Esophagus (tissue), 2 donors: ENCODE data around the gene TPO. TPM values are rescaled to one million over a fixed set of nuclear protein-coding genes. Genes with fewer than 3 reads are reported as not detected.
"Not testable (repeated sequence)": the region's sequence is repeated elsewhere in the genome, so short reads cannot be mapped to it uniquely, and the experiment has no call there.

Experiments
- H3K27ac ChIP-seq, 2 donors: one replicate each; pipeline ENCODE4 v1.5.1; 2013; ENCODE audit warnings: low read depth in 2 of 2, mild to moderate bottlenecking in 2 of 2, inconsistent platforms in 1 of 2, low read length in 1 of 2, moderate library complexity in 1 of 2
- H3K27me3 ChIP-seq, 2 donors: one replicate each; pipeline ENCODE4 v1.6.1; 2013; ENCODE audit warnings: low read length in 2 of 2, control low read depth in 1 of 2, mild to moderate bottlenecking in 1 of 2; ENCODE audit not compliant: insufficient read depth in 2 of 2, control insufficient read depth in 1 of 2
- H3K36me3 ChIP-seq, 2 donors: one replicate each; pipeline ENCODE4 v1.6.1; 2013; ENCODE audit warnings: low read length in 1 of 2; ENCODE audit not compliant: control insufficient read depth in 2 of 2, insufficient read depth in 2 of 2
- H3K4me1 ChIP-seq, 2 donors: one replicate each; pipeline ENCODE4 v1.6.1; 2013; ENCODE audit warnings: low read length in 1 of 2; ENCODE audit not compliant: control insufficient read depth in 2 of 2, insufficient read depth in 2 of 2
- H3K4me3 ChIP-seq, 2 donors: one replicate each; pipeline ENCODE4 v1.5.1; 2013; ENCODE audit warnings: low read length in 2 of 2, mild to moderate bottlenecking in 2 of 2, low read depth in 1 of 2, moderate library complexity in 1 of 2
- H3K9me3 ChIP-seq, 2 donors: one replicate each; pipeline ENCODE4 v1.6.1; 2013; ENCODE audit warnings: mild to moderate bottlenecking in 2 of 2, low read depth in 1 of 2, low read length in 1 of 2, moderate library complexity in 1 of 2; ENCODE audit not compliant: control insufficient read depth in 2 of 2, insufficient read depth in 1 of 2
- WGBS, 2 donors: extraction: QIAGEN DNeasy Blood & Tissue Kit; methylation state at CpG; one replicate each; pipeline ENCODE4 v1.1.7; 2013; 5-methylcytosine and 5-hydroxymethylcytosine counted together
- polyA plus RNA-seq, 2 donors: library from polyadenylated mRNA; stranded (reverse); fragments of 200-250 nt; gene quantifications; one replicate each; pipeline ENCODE4 v1.2.3, GENCODE V29; 2013
- donor health status: healthy with polysubstance abuse.
- donor health status: Bipolar disorder and iron deficiency.

Gene TPO
- polyA plus RNA-seq, 2 donors = 1.3 to 1.5 TPM

GRCh38 chr2:1515986-1516797 lies 102.9 kb downstream of the TPO start:
- WGBS, 2 donors = 85 to 87% methylated on average over 23 of the region's 23 CpGs
- Histone ChIP-seq H3K27ac (no peak overlapping the region), H3K9me3 (no peaks in the 10 kb centered on the region), H3K4me1 (peaks cover 2 to 4% of the 10 kb centered on the region in 2 donors), H3K4me3 (no peak overlapping the region), H3K36me3 (no peaks in the 10 kb centered on the region), H3K27me3 (no peaks in the 10 kb centered on the region)

DNA sequence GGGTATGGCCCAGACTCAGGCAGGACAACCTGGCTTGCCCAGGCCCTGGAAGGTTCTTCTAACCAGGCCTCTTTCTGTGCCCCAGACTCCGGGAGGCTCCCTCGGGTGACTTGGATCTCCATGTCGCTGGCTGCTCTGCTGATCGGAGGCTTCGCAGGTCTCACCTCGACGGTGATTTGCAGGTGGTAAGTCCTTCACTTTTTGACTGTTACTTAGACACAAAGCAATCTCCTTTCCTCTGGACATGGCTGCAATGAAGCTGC lies 103.5 kb downstream of the TPO start:
- Histone ChIP-seq H3K27me3 (no peaks in the 10 kb centered on the region), H3K9me3 (no peaks in the 10 kb centered on the region), H3K27ac (no peak overlapping the region), H3K4me1 (peaks cover 2 to 4% of the 10 kb centered on the region in 2 donors), H3K36me3 (no peaks in the 10 kb centered on the region), H3K4me3 (no peak overlapping the region)
- 94% methylated on average over 7 of the region's 7 CpGs for WGBS, 2 donors

GRCh38 chr2:1517291-1517690 lies 104.0 kb downstream of the TPO start:
- not testable (repeated sequence) for H3K27ac ChIP-seq, H3K9me3 ChIP-seq, H3K4me1 ChIP-seq, H3K36me3 ChIP-seq, H3K27me3 ChIP-seq, H3K4me3 ChIP-seq
- 75 to 80% methylated on average over 5 of the region's 5 CpGs for WGBS, 2 donors

- H3K4me1 ChIP-seq = peaks cover 2 to 4% of the 10 kb centered on the region in 2 donors
- 95 to 96% methylated on average over 5 of the region's 5 CpGs for WGBS, 2 donors
- no peaks in the 10 kb centered on the region for H3K27me3 ChIP-seq
- H3K9me3 ChIP-seq = no peaks in the 10 kb centered on the region
- no peak overlapping the region for H3K4me3 ChIP-seq
- no peak overlapping the region for H3K27ac ChIP-seq
- no peaks in the 10 kb centered on the region for H3K36me3 ChIP-seq
Observed at GRCh38 chr2:1517786-1518185, 104.5 kb downstream of the TPO start.

GRCh38 chr2:1518331-1518803 lies 105.1 kb downstream of the TPO start:
- WGBS, 2 donors = 72% methylated on average over 3 of the region's 3 CpGs
- Histone ChIP-seq H3K27me3 (no peaks in the 10 kb centered on the region), H3K36me3 (no peaks in the 10 kb centered on the region), H3K9me3 (no peaks in the 10 kb centered on the region), H3K4me1 (peaks cover 2 to 4% of the 10 kb centered on the region in 2 donors), H3K4me3 (no peak overlapping the region), H3K27ac (no peak overlapping the region)

DNA sequence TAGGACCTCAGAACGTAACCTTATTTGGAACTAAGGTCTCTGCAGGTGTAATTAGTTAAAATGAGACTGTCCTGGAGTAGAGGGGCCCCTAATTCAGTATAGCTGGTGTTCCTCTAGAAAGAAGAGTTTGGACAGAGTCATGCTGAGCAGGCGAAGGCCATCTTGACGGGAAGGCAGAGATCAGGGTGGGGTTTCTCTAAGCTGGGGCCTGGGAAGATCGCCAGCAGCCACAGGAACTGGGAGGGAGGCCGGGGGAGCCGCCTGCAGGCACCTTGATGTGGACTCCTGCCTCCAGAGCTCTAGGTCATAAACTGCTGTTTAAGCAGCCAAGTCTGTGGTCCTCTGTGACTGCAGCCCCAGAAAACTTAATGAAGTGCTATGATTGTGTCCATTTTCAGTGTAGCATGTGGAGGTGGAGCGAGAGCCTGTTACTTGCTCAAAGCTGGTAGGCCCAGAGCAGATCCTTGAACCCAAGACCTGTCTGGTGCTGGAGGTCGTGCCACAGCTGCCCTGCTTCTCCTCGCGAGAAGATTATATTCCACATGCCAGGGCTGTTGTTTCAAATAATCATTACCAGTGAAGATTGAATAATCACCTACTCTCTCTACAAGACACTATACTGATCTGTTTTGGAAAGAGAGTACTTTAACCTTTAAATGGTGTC lies 105.7 kb downstream of the TPO start:
- WGBS, 2 donors = 58 to 64% methylated on average over 10 of the region's 10 CpGs
- peaks cover 2 to 4% of the 10 kb centered on the region in 2 donors for H3K4me1 ChIP-seq
- no peak overlapping the region for H3K4me3 ChIP-seq
- H3K9me3 ChIP-seq = peaks cover 0 to under 1% of the 10 kb centered on the region in 2 donors
- H3K27me3 ChIP-seq = no peaks in the 10 kb centered on the region
- H3K27ac ChIP-seq = no peak overlapping the region
- H3K36me3 ChIP-seq = no peaks in the 10 kb centered on the region

GRCh38 chr2:1521191-1521877 lies 108.1 kb downstream of the TPO start:
- WGBS, 2 donors = 77 to 81% methylated on average over 21 of the region's 21 CpGs
- no peak overlapping the region for H3K27ac ChIP-seq
- H3K36me3 ChIP-seq = no peaks in the 10 kb centered on the region
- peaks cover 2 to 4% of the 10 kb centered on the region in 2 donors for H3K4me1 ChIP-seq
- H3K9me3 ChIP-seq = peaks cover 0 to 2% of the 10 kb centered on the region in 2 donors
- no peaks in the 10 kb centered on the region for H3K27me3 ChIP-seq
- H3K4me3 ChIP-seq = no peak overlapping the region

DNA sequence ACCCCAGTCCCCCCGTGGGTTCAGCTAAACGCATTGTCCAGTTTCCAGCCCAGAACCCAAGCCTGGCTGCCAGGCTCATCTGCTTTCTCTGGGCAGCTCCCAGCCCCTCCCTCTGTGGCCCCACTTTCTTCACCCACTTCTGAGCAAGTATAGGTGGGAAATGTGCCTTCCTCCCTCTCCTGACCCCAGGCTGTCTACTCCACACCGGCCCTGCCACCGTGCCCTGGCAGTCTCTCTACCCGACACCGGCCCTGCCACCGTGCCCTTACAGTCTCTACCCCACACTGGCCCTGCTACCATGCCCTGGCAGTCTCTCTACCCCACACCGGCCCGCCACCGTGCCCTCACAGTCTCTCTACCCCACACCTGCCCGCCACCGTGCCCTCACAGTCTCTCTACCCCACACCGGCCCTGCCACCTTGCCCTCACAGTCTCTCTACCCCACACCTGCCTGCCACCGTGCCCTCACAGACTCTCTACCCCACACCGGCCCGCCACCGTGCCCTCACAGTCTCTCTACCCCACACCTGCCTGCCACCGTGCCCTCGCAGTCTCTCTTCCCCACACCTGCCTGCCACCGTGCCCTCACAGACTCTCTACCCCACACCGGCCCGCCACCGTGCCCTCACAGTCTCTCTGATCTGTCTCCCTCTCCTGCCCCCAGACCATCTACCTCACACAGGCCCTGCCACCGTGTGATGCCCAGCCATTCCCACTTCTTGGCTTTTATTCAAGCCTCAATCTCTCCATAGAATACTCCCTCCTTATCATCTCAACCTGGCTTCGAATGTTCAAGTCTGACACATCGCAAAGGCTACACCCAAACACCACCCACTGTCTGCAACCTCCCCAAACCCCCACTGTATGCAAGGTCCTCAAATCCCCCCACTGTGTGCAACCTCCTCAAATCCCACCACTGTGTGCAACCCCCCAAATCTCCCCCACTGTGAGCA lies 108.9 kb downstream of the TPO start:
- H3K27me3 ChIP-seq = no peaks in the 10 kb centered on the region
- WGBS, 2 donors = 85 to 89% methylated on average over 26 of the region's 26 CpGs
- H3K4me1 ChIP-seq = peaks cover 2 to 4% of the 10 kb centered on the region in 2 donors
- H3K9me3 ChIP-seq = peaks cover 0 to 2% of the 10 kb centered on the region in 2 donors
- H3K27ac ChIP-seq = no peak overlapping the region
- no peak overlapping the region for H3K4me3 ChIP-seq
- no peaks in the 10 kb centered on the region for H3K36me3 ChIP-seq
